Large intestine (tissue), 3 donors: Measurements from ENCODE around the gene FOXB2. TPM values are rescaled to one million over a fixed set of nuclear protein-coding genes. Genes with fewer than 3 reads are reported as not detected.
A peak's percentile ranks its signal among the peaks of the same experiment; 100 is the strongest.

Experiments used
- DNase-seq, 2 donors: peaks; one replicate each; pipeline versions ENCODE4 v3.0.0 to v3.0.0-alpha.2; 2013
- H3K27ac ChIP-seq: one replicate; pipeline ENCODE4 v1.5.1; 2013; ENCODE audit warnings: low read length
- H3K27me3 ChIP-seq: 2 replicates; pipeline ENCODE4 v1.6.1; 2013; ENCODE audit warnings: low read length; ENCODE audit not compliant: control insufficient read depth, insufficient read depth
- H3K36me3 ChIP-seq: 2 replicates; pipeline ENCODE4 v1.6.1; 2013; ENCODE audit warnings: low read length; ENCODE audit not compliant: control insufficient read depth, insufficient read depth
- H3K4me1 ChIP-seq: one replicate; pipeline ENCODE4 v1.6.1; 2013; ENCODE audit warnings: low read length; ENCODE audit not compliant: control insufficient read depth, insufficient read depth
- H3K4me3 ChIP-seq: one replicate; pipeline ENCODE4 v1.5.1; 2013; ENCODE audit warnings: low read length
- H3K9me3 ChIP-seq: one replicate; pipeline ENCODE4 v1.6.1; 2013; ENCODE audit warnings: mild to moderate bottlenecking, low read depth, low read length, moderate library complexity; ENCODE audit not compliant: control insufficient read depth
- WGBS: methylation state at CpG from one replicate; pipeline ENCODE4 v1.1.5; 2013; ENCODE audit warnings: low lambda C conversion rate; ENCODE audit not compliant: insufficient coverage; 5-methylcytosine and 5-hydroxymethylcytosine counted together
- polyA plus RNA-seq: library from polyadenylated mRNA; unstranded; fragments of 120-200 nt; gene quantifications from one replicate; pipeline ENCODE4 v1.2.1, GENCODE V29; 2013

The FOXB2 gene
- polyA plus RNA-seq, 1 donor, result not detected

GRCh38 chr9:76999261-76999660 is 20.2 kb upstream of the FOXB2 start:
- Histone ChIP-seq H3K9me3 (no peaks in the 10 kb centered on the region), H3K27ac (no peak overlapping the region), H3K27me3 (peaks cover 3% of the 10 kb centered on the region), H3K4me1 (no peaks in the 10 kb centered on the region), H3K4me3 (no peak overlapping the region), H3K36me3 (no peaks in the 10 kb centered on the region)
- DNase-seq, result no peak
- WGBS, result no CpG with 5 or more reads among the region's 3 CpGs

GRCh38 chr9:77000330-77000729 is 19.1 kb upstream of the FOXB2 start:
- Histone ChIP-seq H3K4me1 (no peaks in the 10 kb centered on the region), H3K27ac (no peak overlapping the region), H3K36me3 (no peaks in the 10 kb centered on the region), H3K4me3 (no peak overlapping the region), H3K27me3 (peaks cover 6% of the 10 kb centered on the region), H3K9me3 (no peaks in the 10 kb centered on the region)
- no peak for DNase-seq
- no CpG with 5 or more reads among the region's 6 CpGs for WGBS

DNA sequence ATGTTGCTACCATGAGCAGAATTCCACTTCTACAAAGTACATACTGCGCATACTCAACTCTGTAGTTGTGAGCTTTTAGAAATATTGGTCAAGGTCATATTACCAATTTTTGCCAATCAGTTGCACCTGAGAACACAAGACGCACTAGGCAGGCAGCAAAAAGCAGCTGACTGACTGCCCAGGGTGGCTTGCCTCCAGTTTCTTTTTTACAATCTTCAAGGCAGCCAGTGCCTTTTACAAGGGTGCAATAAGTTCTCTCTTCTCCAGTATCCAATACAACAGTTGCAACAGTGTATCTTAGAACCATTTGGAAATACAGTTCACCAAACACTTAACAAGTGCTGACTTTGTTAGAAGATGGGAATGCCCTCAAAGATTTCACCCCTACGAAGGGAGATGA is 16.1 kb upstream of the FOXB2 start:
- no peak for DNase-seq
- Histone ChIP-seq H3K27me3 (peaks cover 19% of the 10 kb centered on the region), H3K36me3 (no peaks in the 10 kb centered on the region), H3K4me1 (no peaks in the 10 kb centered on the region), H3K9me3 (no peaks in the 10 kb centered on the region), H3K27ac (no peak overlapping the region), H3K4me3 (no peak overlapping the region)
- no CpG with 5 or more reads among the region's 3 CpGs for WGBS

DNA sequence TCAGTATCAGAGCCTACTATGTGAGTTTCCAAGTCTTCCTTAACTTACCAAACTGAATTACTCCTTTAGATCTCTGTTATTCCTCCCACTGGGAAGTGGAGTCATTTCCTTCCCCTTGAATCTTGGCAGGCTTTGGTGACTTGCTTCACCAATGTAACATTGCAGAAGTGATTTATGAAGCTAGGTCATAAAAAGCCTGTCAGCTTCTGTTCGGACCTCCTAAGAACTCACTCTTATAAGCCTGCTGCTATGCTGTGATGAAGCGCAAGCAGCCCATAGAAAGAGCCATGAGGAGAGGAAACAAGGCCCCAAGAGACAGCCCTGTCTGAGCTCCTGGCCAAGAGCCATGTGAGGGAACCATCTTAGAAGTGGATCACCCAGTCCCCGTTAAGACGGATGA is 14.2 kb upstream of the FOXB2 start:
- Histone ChIP-seq H3K9me3 (no peaks in the 10 kb centered on the region), H3K27me3 (peaks cover 21% of the 10 kb centered on the region), H3K36me3 (no peaks in the 10 kb centered on the region), H3K4me1 (no peaks in the 10 kb centered on the region), H3K4me3 (no peak overlapping the region), H3K27ac (no peak overlapping the region)
- WGBS, result no CpG with 5 or more reads among the region's 4 CpGs
- no peak for DNase-seq

GRCh38 chr9:77010527-77010926 is 8.9 kb upstream of the FOXB2 start:
- peaks cover 3% of the 10 kb centered on the region for H3K4me1 ChIP-seq
- peaks cover 15% of the 10 kb centered on the region for H3K9me3 ChIP-seq
- no peak overlapping the region for H3K4me3 ChIP-seq
- no CpG with 5 or more reads among the region's 5 CpGs for WGBS
- no peak for DNase-seq
- H3K27me3 ChIP-seq, result peaks cover 65% of the 10 kb centered on the region
- no peaks in the 10 kb centered on the region for H3K36me3 ChIP-seq
- H3K27ac ChIP-seq, result no peak overlapping the region

GRCh38 chr9:77011973-77012821 is 7.3 kb upstream of the FOXB2 start:
- H3K4me1 ChIP-seq, result peaks cover 3% of the 10 kb centered on the region
- DNase-seq, result peak; percentile 26 to 52
- no peak overlapping the region for H3K4me3 ChIP-seq
- no peak overlapping the region for H3K27ac ChIP-seq
- WGBS, result no CpG with 5 or more reads among the region's 42 CpGs
- no peaks in the 10 kb centered on the region for H3K36me3 ChIP-seq
- peaks cover 22% of the 10 kb centered on the region for H3K9me3 ChIP-seq
- H3K27me3 ChIP-seq, result peaks cover 76% of the 10 kb centered on the region

- Histone ChIP-seq H3K36me3 (no peaks in the 10 kb centered on the region), H3K9me3 (peaks cover 24% of the 10 kb centered on the region), H3K27me3 (peaks cover 82% of the 10 kb centered on the region), H3K4me1 (peaks cover 3% of the 10 kb centered on the region), H3K4me3 (no peak overlapping the region), H3K27ac (no peak overlapping the region)
- WGBS, result no CpG with 5 or more reads among the region's 21 CpGs
- no peak for DNase-seq
Measured at GRCh38 chr9:77013206-77013931, 6.1 kb upstream of the FOXB2 start.

GRCh38 chr9:77013932-77014596 is 5.4 kb upstream of the FOXB2 start:
- Histone ChIP-seq H3K27ac (no peak overlapping the region), H3K9me3 (peaks cover 25% of the 10 kb centered on the region), H3K27me3 (peaks cover 89% of the 10 kb centered on the region), H3K4me3 (no peak overlapping the region), H3K36me3 (no peaks in the 10 kb centered on the region), H3K4me1 (peaks cover 7% of the 10 kb centered on the region)
- no peak for DNase-seq
- WGBS, result no CpG with 5 or more reads among the region's 46 CpGs

DNA sequence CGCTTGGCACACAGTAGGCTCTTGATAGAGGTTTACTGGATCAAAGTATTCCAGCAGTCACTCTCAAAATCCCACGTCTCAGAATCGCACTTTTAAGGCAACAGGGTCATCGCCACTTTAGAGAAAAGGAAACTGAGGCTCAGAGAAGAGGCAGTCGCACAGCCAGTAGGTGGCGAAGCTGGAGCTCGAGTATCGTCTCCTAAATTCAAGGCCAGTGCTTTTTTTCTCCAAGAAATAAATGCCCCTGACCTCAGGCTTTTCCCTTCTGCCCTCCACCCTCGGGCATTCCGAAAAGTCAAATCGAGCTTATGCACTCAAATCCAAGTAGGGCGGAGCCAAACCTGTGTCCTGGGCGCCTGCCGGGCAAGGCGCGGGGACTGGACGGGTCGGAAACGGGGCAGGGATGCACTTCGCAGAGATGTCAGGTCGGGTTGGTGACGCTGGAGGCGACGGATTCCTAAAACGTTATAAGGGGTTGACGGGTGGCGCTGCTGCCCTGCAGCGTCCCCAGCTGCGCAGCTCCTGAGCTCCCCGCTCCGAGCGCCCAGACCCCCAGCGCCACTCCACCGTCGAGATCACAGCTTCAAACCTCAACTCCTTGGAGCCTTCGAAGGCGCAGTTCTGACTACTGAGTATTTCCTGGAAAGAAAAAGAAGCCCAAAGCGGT is 4.7 kb upstream of the FOXB2 start:
- peaks cover 7% of the 10 kb centered on the region for H3K4me1 ChIP-seq
- peaks cover 30% of the 10 kb centered on the region for H3K9me3 ChIP-seq
- H3K27ac ChIP-seq, result no peak overlapping the region
- no peaks in the 10 kb centered on the region for H3K36me3 ChIP-seq
- DNase-seq, result no peak
- H3K4me3 ChIP-seq, result no peak overlapping the region
- WGBS, result 0% methylated on average over 1 of the region's 38 CpGs
- peaks cover 96% of the 10 kb centered on the region for H3K27me3 ChIP-seq
